ENCODE measurements around the gene NUDT1.

- TF ChIP-seq, protein P1, sequence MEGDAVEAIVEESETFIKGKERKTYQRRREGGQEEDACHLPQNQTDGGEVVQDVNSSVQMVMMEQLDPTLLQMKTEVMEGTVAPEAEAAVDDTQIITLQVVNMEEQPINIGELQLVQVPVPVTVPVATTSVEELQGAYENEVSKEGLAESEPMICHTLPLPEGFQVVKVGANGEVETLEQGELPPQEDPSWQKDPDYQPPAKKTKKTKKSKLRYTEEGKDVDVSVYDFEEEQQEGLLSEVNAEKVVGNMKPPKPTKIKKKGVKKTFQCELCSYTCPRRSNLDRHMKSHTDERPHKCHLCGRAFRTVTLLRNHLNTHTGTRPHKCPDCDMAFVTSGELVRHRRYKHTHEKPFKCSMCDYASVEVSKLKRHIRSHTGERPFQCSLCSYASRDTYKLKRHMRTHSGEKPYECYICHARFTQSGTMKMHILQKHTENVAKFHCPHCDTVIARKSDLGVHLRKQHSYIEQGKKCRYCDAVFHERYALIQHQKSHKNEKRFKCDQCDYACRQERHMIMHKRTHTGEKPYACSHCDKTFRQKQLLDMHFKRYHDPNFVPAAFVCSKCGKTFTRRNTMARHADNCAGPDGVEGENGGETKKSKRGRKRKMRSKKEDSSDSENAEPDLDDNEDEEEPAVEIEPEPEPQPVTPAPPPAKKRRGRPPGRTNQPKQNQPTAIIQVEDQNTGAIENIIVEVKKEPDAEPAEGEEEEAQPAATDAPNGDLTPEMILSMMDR (conservative IDR thresholded peaks at IDR 0.05; ENCODE audit: low read length): no peak
- TF ChIP-seq EZH2phosphoT487 (IDR thresholded peaks at IDR 0.05; ENCODE audit: borderline replicate concordance, low read depth, low read length): no peak
Observed at GRCh38 chr7:2274666-2275065, 32.6 kb downstream of the NUDT1 start.
